GM19397 (cell line): Measurements from ENCODE around the gene U2SURP.
"Not testable (repeated sequence)": the region's sequence is repeated elsewhere in the genome, so short reads cannot be mapped to it uniquely, and the experiment has no call there.

Experiments
- ATAC-seq: cut with Tn5 transposase; IDR thresholded peaks from one replicate; pipeline ENCODE4 v1.9.1; 2021; ENCODE audit warnings: mild to moderate bottlenecking, moderate library complexity; ENCODE audit not compliant: unreplicated experiment

Gene U2SURP

GRCh38 chr3:142976621-142977398 is 24.6 kb upstream of the U2SURP start:
- no peak for ATAC-seq

GRCh38 chr3:142977399-142977728 is 24.0 kb upstream of the U2SURP start:
- ATAC-seq: no peak

- ATAC-seq: no peak
Measured at GRCh38 chr3:142981108-142981507, 20.3 kb upstream of the U2SURP start.

- no peak for ATAC-seq
Measured at GRCh38 chr3:142982038-142982773, 19.2 kb upstream of the U2SURP start.

GRCh38 chr3:142983318-142983717 is 18.1 kb upstream of the U2SURP start:
- no peak for ATAC-seq

- ATAC-seq: no peak
Measured at GRCh38 chr3:142984255-142984654, 17.1 kb upstream of the U2SURP start.

GRCh38 chr3:142987080-142987700 is 14.2 kb upstream of the U2SURP start:
- no peak for ATAC-seq

GRCh38 chr3:142987707-142988106 is 13.7 kb upstream of the U2SURP start:
- no peak for ATAC-seq

GRCh38 chr3:142988221-142988620 is 13.1 kb upstream of the U2SURP start:
- not testable (repeated sequence) for ATAC-seq

GRCh38 chr3:142988826-142989225 is 12.5 kb upstream of the U2SURP start:
- ATAC-seq: not testable (repeated sequence)

- ATAC-seq: no peak
Measured at GRCh38 chr3:142990721-142991120, 10.6 kb upstream of the U2SURP start.

GRCh38 chr3:142992323-142992722 is 9.0 kb upstream of the U2SURP start:
- no peak for ATAC-seq

GRCh38 chr3:142993958-142994442 is 7.4 kb upstream of the U2SURP start:
- no peak for ATAC-seq

GRCh38 chr3:142997330-142997729 is 4.0 kb upstream of the U2SURP start:
- no peak for ATAC-seq

- ATAC-seq: no peak
Measured at GRCh38 chr3:142998439-142998838, 2.9 kb upstream of the U2SURP start.

- ATAC-seq: no peak
Measured at GRCh38 chr3:142999881-143000280, 1.5 kb upstream of the U2SURP start.

- ATAC-seq: no peak
Measured at GRCh38 chr3:143000528-143000927, 842 bp upstream of the U2SURP start.

- ATAC-seq: peak; percentile 62
Measured at GRCh38 chr3:143001034-143001368, 369 bp upstream of the U2SURP start.

- ATAC-seq: peak; percentile 34
Measured at GRCh38 chr3:143002083-143002712, 828 bp downstream of the U2SURP start.

GRCh38 chr3:143002727-143003126 is 1.4 kb downstream of the U2SURP start:
- ATAC-seq: no peak

- ATAC-seq: no peak
Measured at GRCh38 chr3:143004823-143005222, 3.5 kb downstream of the U2SURP start.
